OCI-LY7 (cell line): ENCODE measurements around the gene OR2AT4. TPM values are rescaled to one million over a fixed set of nuclear protein-coding genes. Genes with fewer than 3 reads are reported as not detected.
"Not testable (repeated sequence)": the region's sequence is repeated elsewhere in the genome, so short reads cannot be mapped to it uniquely, and the experiment has no call there.

Experiments
- BruUV-seq: library from RNA; stranded (reverse); fragments of 400-500 nt; replicated peaks from 2 replicates; lab custom pipeline; 2021; lab: Mats Ljungman, UMichigan
- CTCF ChIA-PET: fragments of 300-600 bp; sonication (Branson Sonifier 250); formaldehyde crosslinking; loops from one replicate; lab custom pipeline; 2022; ENCODE audit warnings: antibody characterized with exemption; ENCODE audit not compliant: unreplicated experiment; lab: Charles Lee
- POLR2A ChIA-PET: fragments of 300-600 bp; sonication (Branson Sonifier 250); formaldehyde crosslinking; loops from one replicate; lab custom pipeline; 2022; ENCODE audit warnings: antibody characterized with exemption; lab: Charles Lee
- DNase-seq: peaks from one replicate; pipeline ENCODE4 v3.0.0-alpha.2; 2015; ENCODE audit warnings: low spot score
- H2AFZ ChIP-seq: fragments of 200-600 bp; sonication (generic), shearing (Covaris generic); 2 replicates; pipeline ENCODE4 v1.6.1; 2014; ENCODE audit warnings: mild to moderate bottlenecking, antibody characterized with exemption, low read length, moderate library complexity
- H3K27ac ChIP-seq: fragments of 200-600 bp; sonication (generic); 2 replicates; pipeline ENCODE4 v1.5.1; 2014; ENCODE audit warnings: mixed run types, low read depth, mild to moderate bottlenecking, moderate library complexity, low read length, inconsistent platforms; ENCODE audit not compliant: poor library complexity, severe bottlenecking
- H3K36me3 ChIP-seq: fragments of 200-600 bp; sonication (generic); 2 replicates; pipeline ENCODE4 v1.6.1; 2014; ENCODE audit warnings: mild to moderate bottlenecking, antibody characterized with exemption, low read length, moderate library complexity, mixed read lengths; ENCODE audit not compliant: insufficient read depth
- H3K4me1 ChIP-seq: fragments of 200-600 bp; sonication (generic); 2 replicates; pipeline ENCODE4 v1.5.1; 2014; ENCODE audit warnings: mild to moderate bottlenecking, low read length; ENCODE audit not compliant: insufficient read depth, poor library complexity, severe bottlenecking
- H3K4me2 ChIP-seq: fragments of 200-600 bp; sonication (generic); 2 replicates; pipeline ENCODE4 v1.6.1; 2014; ENCODE audit warnings: mild to moderate bottlenecking, low read length
- H3K4me3 ChIP-seq: fragments of 200-600 bp; sonication (generic); 2 replicates; pipeline ENCODE4 v1.5.1; 2014; ENCODE audit warnings: mild to moderate bottlenecking, low read depth, low read length; ENCODE audit not compliant: poor library complexity, severe bottlenecking
- H3K79me2 ChIP-seq: fragments of 200-600 bp; sonication (generic); 2 replicates; pipeline ENCODE4 v1.6.1; 2016; ENCODE audit warnings: low read depth, mild to moderate bottlenecking, low read length, moderate library complexity, mixed read lengths; ENCODE audit not compliant: insufficient read depth
- H3K9me2 ChIP-seq: fragments of 200-600 bp; sonication (generic); 2 replicates; pipeline ENCODE4 v1.6.1; 2016; ENCODE audit warnings: mild to moderate bottlenecking, low read length, mixed read lengths; ENCODE audit not compliant: insufficient read depth
- H3K9me3 ChIP-seq: fragments of 200-600 bp; sonication (generic); 2 replicates; pipeline ENCODE4 v1.6.1; 2014; ENCODE audit warnings: mild to moderate bottlenecking, mixed run types, low read length, mixed read lengths
- H4K20me1 ChIP-seq: fragments of 200-600 bp; sonication (generic); 2 replicates; pipeline ENCODE4 v1.6.1; 2014; ENCODE audit warnings: mild to moderate bottlenecking, antibody characterized with exemption, low read length, moderate library complexity, mixed read lengths; ENCODE audit not compliant: insufficient read depth
- EZH2phosphoT487 ChIP-seq: fragments of 200-600 bp; sonication (generic); IDR thresholded peaks from 2 replicates; pipeline ENCODE4 v1.6.1; 2018; ENCODE audit warnings: low read depth, borderline replicate concordance, mild to moderate bottlenecking, mixed run types, antibody characterized with exemption, low read length, moderate library complexity, mixed read lengths
- intact Hi-C: fragments of 100-400 bp; cut with micrococcal nuclease; formaldehyde crosslinking; loops from one replicate; pipeline ENCODE4 v1.10.0; 2022; ENCODE audit not compliant: unreplicated experiment
- total RNA-seq, 2 experiments: library from RNA; depleted of rRNA in 1 of 2; stranded (reverse); fragments of >200 nt in 1 of 2; shearing (Covaris generic) in 1 of 2; gene quantifications; 2 replicates each; pipeline ENCODE4 v1.2.3, GENCODE V29; 2014 to 2022
- TF ChIP-seq, protein P1 (sequence below): fragments of 200-600 bp; sonication (generic); conservative IDR thresholded peaks from 2 replicates; pipeline ENCODE4 v1.5.1; 2014; ENCODE audit warnings: mild to moderate bottlenecking, antibody characterized with exemption, low read length, moderate library complexity, mixed read lengths

OR2AT4 gene
- total RNA-seq, 2 experiments from 2014 or later: not detected

DNA sequence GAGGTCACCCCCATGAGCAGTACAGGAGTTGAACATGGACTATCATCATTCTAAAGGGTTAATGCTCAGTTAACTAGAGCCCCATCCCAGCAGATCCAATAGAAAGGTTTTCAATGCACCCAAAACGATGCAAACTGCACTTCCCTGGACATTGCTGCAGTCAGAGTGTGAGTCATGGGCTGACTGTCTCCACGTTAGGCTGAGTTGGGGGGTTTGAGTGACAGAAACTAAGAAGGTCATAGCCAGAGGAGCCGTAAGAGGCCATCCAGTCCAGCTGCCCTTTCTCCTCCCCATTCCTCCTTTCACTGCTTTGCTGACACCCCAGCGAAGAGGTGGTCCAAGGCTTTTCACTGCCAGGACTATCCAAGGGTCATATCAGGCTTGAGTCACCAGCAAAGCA lies 10.5 kb upstream of the OR2AT4 start:
- POLR2A ChIA-PET: no interaction called here
- no peaks in the 10 kb centered on the region for H3K36me3 ChIP-seq
- H3K79me2 ChIP-seq: no peaks in the 10 kb centered on the region
- H4K20me1 ChIP-seq: no peaks in the 10 kb centered on the region
- BruUV-seq: no TSS peak
- intact Hi-C loops: no loop called here
- no peak for DNase-seq
- H3K27ac ChIP-seq: no peak overlapping the region
- no peaks in the 10 kb centered on the region for H3K9me2 ChIP-seq
- H2AFZ ChIP-seq: no peak overlapping the region
- H3K9me3 ChIP-seq: no peaks in the 10 kb centered on the region; the same call in 1 of the 2 replicates
- no peak overlapping the region for H3K4me2 ChIP-seq
- no peak overlapping the region for H3K4me3 ChIP-seq
- CTCF ChIA-PET: no interaction called here
- no peak for TF ChIP-seq EZH2phosphoT487
- TF ChIP-seq, protein P1, sequence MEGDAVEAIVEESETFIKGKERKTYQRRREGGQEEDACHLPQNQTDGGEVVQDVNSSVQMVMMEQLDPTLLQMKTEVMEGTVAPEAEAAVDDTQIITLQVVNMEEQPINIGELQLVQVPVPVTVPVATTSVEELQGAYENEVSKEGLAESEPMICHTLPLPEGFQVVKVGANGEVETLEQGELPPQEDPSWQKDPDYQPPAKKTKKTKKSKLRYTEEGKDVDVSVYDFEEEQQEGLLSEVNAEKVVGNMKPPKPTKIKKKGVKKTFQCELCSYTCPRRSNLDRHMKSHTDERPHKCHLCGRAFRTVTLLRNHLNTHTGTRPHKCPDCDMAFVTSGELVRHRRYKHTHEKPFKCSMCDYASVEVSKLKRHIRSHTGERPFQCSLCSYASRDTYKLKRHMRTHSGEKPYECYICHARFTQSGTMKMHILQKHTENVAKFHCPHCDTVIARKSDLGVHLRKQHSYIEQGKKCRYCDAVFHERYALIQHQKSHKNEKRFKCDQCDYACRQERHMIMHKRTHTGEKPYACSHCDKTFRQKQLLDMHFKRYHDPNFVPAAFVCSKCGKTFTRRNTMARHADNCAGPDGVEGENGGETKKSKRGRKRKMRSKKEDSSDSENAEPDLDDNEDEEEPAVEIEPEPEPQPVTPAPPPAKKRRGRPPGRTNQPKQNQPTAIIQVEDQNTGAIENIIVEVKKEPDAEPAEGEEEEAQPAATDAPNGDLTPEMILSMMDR: no peak
- H3K4me1 ChIP-seq: no peaks in the 10 kb centered on the region

DNA sequence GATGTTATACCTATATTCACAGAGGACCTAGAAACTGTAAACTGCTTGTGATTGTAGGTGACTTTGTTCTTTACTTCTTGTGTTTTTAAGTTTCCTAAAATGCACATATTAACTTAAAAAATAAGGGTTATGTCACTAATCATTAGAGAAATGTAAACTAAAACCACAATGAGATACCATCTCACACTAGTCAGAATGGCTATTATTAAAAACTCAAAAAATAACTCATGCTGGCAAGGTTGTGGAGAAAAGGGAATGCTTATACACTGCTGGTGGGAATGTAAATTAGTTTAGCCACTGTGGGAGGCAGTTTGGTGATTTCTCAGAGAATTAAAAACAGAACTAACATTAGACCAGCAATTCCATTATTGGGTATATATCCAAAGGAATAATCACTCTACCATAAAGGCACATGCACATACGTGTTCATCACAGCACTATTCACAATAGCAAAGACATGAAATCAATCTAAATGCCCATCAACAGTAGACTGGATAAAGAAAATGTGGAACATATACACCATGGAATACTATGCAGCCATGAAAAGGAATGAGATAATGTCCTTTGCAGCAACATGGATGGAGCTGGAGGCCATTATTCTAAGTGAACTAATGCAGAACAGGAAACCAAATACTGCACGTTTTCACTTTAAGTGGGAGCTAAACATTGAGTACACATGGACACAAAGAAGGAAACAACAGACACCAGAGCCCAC lies 9.4 kb upstream of the OR2AT4 start:
- not testable (repeated sequence) for H3K36me3 ChIP-seq, H2AFZ ChIP-seq

DNA sequence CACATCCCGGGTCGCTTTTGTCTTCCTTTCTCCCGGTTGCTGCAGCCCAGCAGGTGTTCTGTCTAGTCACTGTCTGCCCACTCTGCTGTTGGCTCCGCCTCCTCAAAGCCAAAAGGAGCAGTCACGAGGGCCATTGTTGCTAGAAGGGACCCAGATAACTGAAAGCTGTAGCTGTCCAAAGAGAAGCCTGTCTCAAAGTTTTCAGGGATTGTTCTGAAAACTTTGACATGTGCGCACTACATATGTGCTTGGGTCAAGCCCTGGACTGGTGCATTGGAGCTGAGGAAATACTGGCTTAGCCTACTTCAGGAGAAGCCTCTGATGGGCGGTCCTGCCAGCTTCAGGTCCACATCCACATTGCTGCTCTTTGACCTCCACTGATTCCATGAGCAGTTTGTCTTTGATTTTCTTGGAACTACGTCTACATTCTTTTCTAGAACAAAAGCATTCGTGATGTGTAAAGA lies 8.8 kb upstream of the OR2AT4 start:
- intact Hi-C loops: no loop called here
- Histone ChIP-seq H4K20me1 (no peaks in the 10 kb centered on the region), H3K9me2 (no peaks in the 10 kb centered on the region), H3K27ac (no peak overlapping the region), H3K4me2 (no peak overlapping the region), H3K4me3 (no peak overlapping the region), H3K4me1 (no peaks in the 10 kb centered on the region), H3K79me2 (no peaks in the 10 kb centered on the region), H3K9me3 (no peaks in the 10 kb centered on the region), H2AFZ (no peak overlapping the region), H3K36me3 (no peaks in the 10 kb centered on the region)
- DNase-seq: no peak
- BruUV-seq: no TSS peak
- CTCF ChIA-PET: no interaction called here
- POLR2A ChIA-PET: interaction anchor here (0.7 kb wide), 4 partner anchors 10 to 1845 kb away, joined by 3 to 8 read pairs (median 3); no protein-coding TSS in a partner anchor
- no peak for TF ChIP-seq EZH2phosphoT487
- TF ChIP-seq, protein P1: no peak

More for the DNA sequence above, 9.4 kb upstream of the OR2AT4 start:
- CTCF ChIA-PET, H3K9me3 ChIP-seq, H4K20me1 ChIP-seq, H3K4me2 ChIP-seq, BruUV-seq, DNase-seq, H3K9me2 ChIP-seq, H3K4me1 ChIP-seq, H3K79me2 ChIP-seq, intact Hi-C loops, H3K27ac ChIP-seq, H3K4me3 ChIP-seq: not testable (repeated sequence)
- POLR2A ChIA-PET: interaction anchor here (0.7 kb wide), 2 partner anchors 9 to 56 kb away, joined by 3 to 8 read pairs; no protein-coding TSS in a partner anchor
